HEK293 (cell line): Measurements from ENCODE around the gene ZC3H10.

Source experiments
- CTCF ChIP-seq: fragments of 450-650 bp; formaldehyde crosslinking; IDR thresholded peaks from 2 replicates; pipeline ENCODE4 v1.5.1; 2016; ENCODE audit warnings: missing biosample characterization, missing genetic modification characterization
- HIC1 ChIP-seq: fragments of 450-650 bp; formaldehyde crosslinking; IDR thresholded peaks from 2 replicates; pipeline ENCODE4 v1.5.1; 2016; ENCODE audit warnings: missing biosample characterization, missing genetic modification characterization
- OSR2 ChIP-seq: fragments of 450-650 bp; formaldehyde crosslinking; IDR thresholded peaks from 2 replicates; pipeline ENCODE4 v1.5.1; 2016; ENCODE audit warnings: missing biosample characterization, missing genetic modification characterization
- PATZ1 ChIP-seq: fragments of 450-650 bp; formaldehyde crosslinking; IDR thresholded peaks from 2 replicates; pipeline ENCODE4 v1.5.1; 2016; ENCODE audit warnings: missing biosample characterization, missing genetic modification characterization
- SP7 ChIP-seq: fragments of 450-650 bp; formaldehyde crosslinking; IDR thresholded peaks from 2 replicates; pipeline ENCODE4 v1.5.1; 2016; ENCODE audit warnings: missing biosample characterization, missing genetic modification characterization
- YY2 ChIP-seq: fragments of 450-650 bp; formaldehyde crosslinking; IDR thresholded peaks from 2 replicates; pipeline ENCODE4 v1.5.1; 2016; ENCODE audit warnings: missing biosample characterization, missing genetic modification characterization
- ZNF10 ChIP-seq: fragments of 450-650 bp; formaldehyde crosslinking; IDR thresholded peaks from 2 replicates; pipeline ENCODE4 v1.5.1; 2017; ENCODE audit warnings: missing biosample characterization, missing genetic modification characterization
- ZNF121 ChIP-seq: fragments of 450-650 bp; formaldehyde crosslinking; IDR thresholded peaks from 2 replicates; pipeline ENCODE4 v1.5.1; 2016; ENCODE audit warnings: missing biosample characterization, missing genetic modification characterization
- ZNF350 ChIP-seq: fragments of 450-650 bp; formaldehyde crosslinking; IDR thresholded peaks from 2 replicates; pipeline ENCODE4 v1.5.0; 2017; ENCODE audit warnings: missing biosample characterization, mild to moderate bottlenecking, missing genetic modification characterization
- TF ChIP-seq, protein P1 (sequence below): fragments of 450-650 bp; formaldehyde crosslinking; IDR thresholded peaks from 2 replicates; pipeline ENCODE4 v1.5.1; 2016; ENCODE audit warnings: missing biosample characterization, missing genetic modification characterization
- TF ChIP-seq, protein P2 (sequence below): fragments of 450-650 bp; formaldehyde crosslinking; IDR thresholded peaks from 2 replicates; pipeline ENCODE4 v1.5.1; 2016; ENCODE audit warnings: missing biosample characterization, missing genetic modification characterization, low read depth

GRCh38 chr12:56129942-56130495, 12.0 kb downstream of the ZC3H10 start:
- TF ChIP-seq CTCF (tag by site-specific recombination) (no peak), YY2 (no peak), ZNF350 (tag by site-specific recombination) (no peak), ZNF10 (no peak), SP7 (no peak), PATZ1 (tag by site-specific recombination) (no peak), HIC1 (no peak), ZNF121 (tag by site-specific recombination) (no peak), OSR2 (tag by site-specific recombination) (no peak)
- TF ChIP-seq, protein P1, sequence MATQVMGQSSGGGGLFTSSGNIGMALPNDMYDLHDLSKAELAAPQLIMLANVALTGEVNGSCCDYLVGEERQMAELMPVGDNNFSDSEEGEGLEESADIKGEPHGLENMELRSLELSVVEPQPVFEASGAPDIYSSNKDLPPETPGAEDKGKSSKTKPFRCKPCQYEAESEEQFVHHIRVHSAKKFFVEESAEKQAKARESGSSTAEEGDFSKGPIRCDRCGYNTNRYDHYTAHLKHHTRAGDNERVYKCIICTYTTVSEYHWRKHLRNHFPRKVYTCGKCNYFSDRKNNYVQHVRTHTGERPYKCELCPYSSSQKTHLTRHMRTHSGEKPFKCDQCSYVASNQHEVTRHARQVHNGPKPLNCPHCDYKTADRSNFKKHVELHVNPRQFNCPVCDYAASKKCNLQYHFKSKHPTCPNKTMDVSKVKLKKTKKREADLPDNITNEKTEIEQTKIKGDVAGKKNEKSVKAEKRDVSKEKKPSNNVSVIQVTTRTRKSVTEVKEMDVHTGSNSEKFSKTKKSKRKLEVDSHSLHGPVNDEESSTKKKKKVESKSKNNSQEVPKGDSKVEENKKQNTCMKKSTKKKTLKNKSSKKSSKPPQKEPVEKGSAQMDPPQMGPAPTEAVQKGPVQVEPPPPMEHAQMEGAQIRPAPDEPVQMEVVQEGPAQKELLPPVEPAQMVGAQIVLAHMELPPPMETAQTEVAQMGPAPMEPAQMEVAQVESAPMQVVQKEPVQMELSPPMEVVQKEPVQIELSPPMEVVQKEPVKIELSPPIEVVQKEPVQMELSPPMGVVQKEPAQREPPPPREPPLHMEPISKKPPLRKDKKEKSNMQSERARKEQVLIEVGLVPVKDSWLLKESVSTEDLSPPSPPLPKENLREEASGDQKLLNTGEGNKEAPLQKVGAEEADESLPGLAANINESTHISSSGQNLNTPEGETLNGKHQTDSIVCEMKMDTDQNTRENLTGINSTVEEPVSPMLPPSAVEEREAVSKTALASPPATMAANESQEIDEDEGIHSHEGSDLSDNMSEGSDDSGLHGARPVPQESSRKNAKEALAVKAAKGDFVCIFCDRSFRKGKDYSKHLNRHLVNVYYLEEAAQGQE: no peak
- TF ChIP-seq, protein P2, sequence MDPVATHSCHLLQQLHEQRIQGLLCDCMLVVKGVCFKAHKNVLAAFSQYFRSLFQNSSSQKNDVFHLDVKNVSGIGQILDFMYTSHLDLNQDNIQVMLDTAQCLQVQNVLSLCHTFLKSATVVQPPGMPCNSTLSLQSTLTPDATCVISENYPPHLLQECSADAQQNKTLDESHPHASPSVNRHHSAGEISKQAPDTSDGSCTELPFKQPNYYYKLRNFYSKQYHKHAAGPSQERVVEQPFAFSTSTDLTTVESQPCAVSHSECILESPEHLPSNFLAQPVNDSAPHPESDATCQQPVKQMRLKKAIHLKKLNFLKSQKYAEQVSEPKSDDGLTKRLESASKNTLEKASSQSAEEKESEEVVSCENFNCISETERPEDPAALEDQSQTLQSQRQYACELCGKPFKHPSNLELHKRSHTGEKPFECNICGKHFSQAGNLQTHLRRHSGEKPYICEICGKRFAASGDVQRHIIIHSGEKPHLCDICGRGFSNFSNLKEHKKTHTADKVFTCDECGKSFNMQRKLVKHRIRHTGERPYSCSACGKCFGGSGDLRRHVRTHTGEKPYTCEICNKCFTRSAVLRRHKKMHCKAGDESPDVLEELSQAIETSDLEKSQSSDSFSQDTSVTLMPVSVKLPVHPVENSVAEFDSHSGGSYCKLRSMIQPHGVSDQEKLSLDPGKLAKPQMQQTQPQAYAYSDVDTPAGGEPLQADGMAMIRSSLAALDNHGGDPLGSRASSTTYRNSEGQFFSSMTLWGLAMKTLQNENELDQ (tag by site-specific recombination): no peak
